ENCODE results near the gene OR8D2.
"Not testable (repeated sequence)": the region's sequence is repeated elsewhere in the genome, so short reads cannot be mapped to it uniquely, and the experiment has no call there.

The OR8D2 gene

GRCh38 chr11:124285610-124286344, 34.2 kb downstream of the OR8D2 start:
- DNase-seq = peak; percentile 62

GRCh38 chr11:124278261-124278660, 41.7 kb downstream of the OR8D2 start:
- no peak for DNase-seq

- DNase-seq = no peak
These were observed 42.2 kb downstream of the OR8D2 start for GRCh38 chr11:124277804-124278203.

GRCh38 chr11:124277207-124277606, 42.8 kb downstream of the OR8D2 start:
- no peak for DNase-seq

GRCh38 chr11:124276081-124276480, 43.9 kb downstream of the OR8D2 start:
- DNase-seq = no peak

- no peak for DNase-seq
These were observed 46.0 kb downstream of the OR8D2 start for GRCh38 chr11:124274000-124274399.

- DNase-seq = not testable (repeated sequence)
These were observed 49.1 kb downstream of the OR8D2 start for GRCh38 chr11:124270886-124271285.

All from NCI-H1105 treated with DMSO at 0.1 percent for 48 hours (cell line).